ENCODE results near the gene HK1.

The HK1 gene

GRCh38 chr10:69384320-69384719 is 106.0 kb downstream of the HK1 start:
- Histone ChIP-seq H3K36me3 (ENCODE audit: insufficient read depth, low read length) (peaks cover 67% of the 10 kb centered on the region), H3K4me1 (ENCODE audit: control insufficient read depth, insufficient read depth, low read length) (peaks cover 25% of the 10 kb centered on the region)

GRCh38 chr10:69385454-69386350 is 107.4 kb downstream of the HK1 start:
- H3K4me1 ChIP-seq (ENCODE audit: control insufficient read depth, insufficient read depth, low read length) = peaks cover 33% of the 10 kb centered on the region
- peaks cover 67% of the 10 kb centered on the region for H3K36me3 ChIP-seq (ENCODE audit: insufficient read depth, low read length)
- H3K4me3 ChIP-seq (ENCODE audit: low read length) = no peak overlapping the region
- no peaks in the 10 kb centered on the region for H3K9me3 ChIP-seq (replicated peaks; ENCODE audit: low read length)
- H3K9ac ChIP-seq (ENCODE audit: low read depth, low read length) = no peak overlapping the region
- H3K4me2 ChIP-seq (ENCODE audit: low read length) = no peak overlapping the region
- H3K27me3 ChIP-seq (ENCODE audit: control insufficient read depth, insufficient read depth, low read length) = no peaks in the 10 kb centered on the region

More at GRCh38 chr10:69384320-69384719, 106.0 kb downstream of the HK1 start:
- Histone ChIP-seq H3K4me3 (ENCODE audit: low read length) (no peak overlapping the region), H3K9me3 (replicated peaks; ENCODE audit: low read length) (no peaks in the 10 kb centered on the region), H3K9ac (ENCODE audit: low read depth, low read length) (no peak overlapping the region), H3K27me3 (ENCODE audit: control insufficient read depth, insufficient read depth, low read length) (no peaks in the 10 kb centered on the region), H3K4me2 (ENCODE audit: low read length) (no peak overlapping the region)

- H3K4me3 ChIP-seq (ENCODE audit: low read length) = no peak overlapping the region
- no peaks in the 10 kb centered on the region for H3K9me3 ChIP-seq (replicated peaks; ENCODE audit: low read length)
- no peak overlapping the region for H3K9ac ChIP-seq (ENCODE audit: low read depth, low read length)
- no peaks in the 10 kb centered on the region for H3K27me3 ChIP-seq (ENCODE audit: control insufficient read depth, insufficient read depth, low read length)
- peaks cover 79% of the 10 kb centered on the region for H3K36me3 ChIP-seq (ENCODE audit: insufficient read depth, low read length)
- H3K4me2 ChIP-seq (ENCODE audit: low read length) = no peak overlapping the region
- H3K4me1 ChIP-seq (ENCODE audit: control insufficient read depth, insufficient read depth, low read length) = peaks cover 28% of the 10 kb centered on the region
Observed at GRCh38 chr10:69387500-69387899, 109.2 kb downstream of the HK1 start.

DNA sequence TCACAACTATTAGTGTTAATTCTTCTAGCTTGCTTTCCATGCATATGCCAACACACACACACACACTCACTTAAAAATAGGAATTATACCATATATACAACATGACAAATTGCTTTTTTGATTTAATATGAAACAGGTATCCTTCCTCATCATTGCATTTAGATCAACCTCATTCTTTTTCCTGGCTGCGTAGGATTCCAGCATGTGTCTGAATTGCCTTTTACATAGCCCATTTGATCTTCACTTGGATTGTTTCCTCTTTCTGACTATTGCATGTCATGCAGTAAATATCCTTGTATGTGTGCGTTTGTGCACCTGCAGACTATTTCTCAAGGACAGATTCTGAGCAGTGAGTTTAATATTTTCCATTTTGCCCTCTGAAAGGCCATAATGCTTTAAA is 110.2 kb downstream of the HK1 start:
- Histone ChIP-seq H3K36me3 (ENCODE audit: insufficient read depth, low read length) (peaks cover 85% of the 10 kb centered on the region), H3K9me3 (replicated peaks; ENCODE audit: low read length) (no peaks in the 10 kb centered on the region)

GRCh38 chr10:69389827-69390490 is 111.7 kb downstream of the HK1 start:
- Histone ChIP-seq H3K9ac (ENCODE audit: low read depth, low read length) (no peak overlapping the region), H3K9me3 (replicated peaks; ENCODE audit: low read length) (no peaks in the 10 kb centered on the region)

More for the DNA sequence above, 110.2 kb downstream of the HK1 start:
- H3K4me2 ChIP-seq (ENCODE audit: low read length) = no peak overlapping the region
- no peaks in the 10 kb centered on the region for H3K27me3 ChIP-seq (ENCODE audit: control insufficient read depth, insufficient read depth, low read length)
- no peak overlapping the region for H3K9ac ChIP-seq (ENCODE audit: low read depth, low read length)
- no peak overlapping the region for H3K4me3 ChIP-seq (ENCODE audit: low read length)
- peaks cover 20% of the 10 kb centered on the region for H3K4me1 ChIP-seq (ENCODE audit: control insufficient read depth, insufficient read depth, low read length)

DNA sequence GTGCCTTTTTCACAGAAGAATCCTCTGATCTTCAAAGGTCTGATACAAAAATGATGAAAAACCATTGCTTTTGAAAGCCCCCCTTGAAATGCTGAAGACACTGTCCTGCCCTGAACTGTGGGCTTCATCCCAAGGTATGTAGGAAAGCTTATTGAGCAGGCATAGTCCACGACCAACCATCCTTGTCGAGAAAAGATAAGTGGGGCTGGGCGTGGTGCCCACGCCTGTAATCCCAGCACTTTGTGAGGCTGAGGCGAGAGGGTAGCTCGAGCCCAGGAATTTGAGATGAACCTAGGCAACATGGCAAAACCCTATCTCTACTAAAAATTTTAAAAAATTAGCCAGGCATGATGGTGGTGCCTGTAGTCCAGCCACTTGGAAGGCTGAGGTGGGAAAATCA is 112.9 kb downstream of the HK1 start:
- H3K36me3 ChIP-seq (ENCODE audit: insufficient read depth, low read length) = peaks cover 81% of the 10 kb centered on the region

More at GRCh38 chr10:69389827-69390490, 111.7 kb downstream of the HK1 start:
- peaks cover 85% of the 10 kb centered on the region for H3K36me3 ChIP-seq (ENCODE audit: insufficient read depth, low read length)
- no peak overlapping the region for H3K4me2 ChIP-seq (ENCODE audit: low read length)
- no peaks in the 10 kb centered on the region for H3K27me3 ChIP-seq (ENCODE audit: control insufficient read depth, insufficient read depth, low read length)
- H3K4me3 ChIP-seq (ENCODE audit: low read length) = no peak overlapping the region
- peaks cover 17% of the 10 kb centered on the region for H3K4me1 ChIP-seq (ENCODE audit: control insufficient read depth, insufficient read depth, low read length)

GRCh38 chr10:69392481-69393000 is 114.2 kb downstream of the HK1 start:
- H3K4me1 ChIP-seq (ENCODE audit: control insufficient read depth, insufficient read depth, low read length) = peaks cover 17% of the 10 kb centered on the region
- no peak overlapping the region for H3K4me3 ChIP-seq (ENCODE audit: low read length)
- H3K27me3 ChIP-seq (ENCODE audit: control insufficient read depth, insufficient read depth, low read length) = no peaks in the 10 kb centered on the region
- no peak overlapping the region for H3K9ac ChIP-seq (ENCODE audit: low read depth, low read length)
- H3K4me2 ChIP-seq (ENCODE audit: low read length) = no peak overlapping the region
- no peaks in the 10 kb centered on the region for H3K9me3 ChIP-seq (replicated peaks; ENCODE audit: low read length)
- peaks cover 83% of the 10 kb centered on the region for H3K36me3 ChIP-seq (ENCODE audit: insufficient read depth, low read length)

More for the DNA sequence above, 112.9 kb downstream of the HK1 start:
- H3K4me1 ChIP-seq (ENCODE audit: control insufficient read depth, insufficient read depth, low read length) = peaks cover 17% of the 10 kb centered on the region
- no peaks in the 10 kb centered on the region for H3K9me3 ChIP-seq (replicated peaks; ENCODE audit: low read length)
- no peak overlapping the region for H3K9ac ChIP-seq (ENCODE audit: low read depth, low read length)
- no peaks in the 10 kb centered on the region for H3K27me3 ChIP-seq (ENCODE audit: control insufficient read depth, insufficient read depth, low read length)
- H3K4me3 ChIP-seq (ENCODE audit: low read length) = no peak overlapping the region
- no peak overlapping the region for H3K4me2 ChIP-seq (ENCODE audit: low read length)

- no peaks in the 10 kb centered on the region for H3K27me3 ChIP-seq (ENCODE audit: control insufficient read depth, insufficient read depth, low read length)
- no peak overlapping the region for H3K9ac ChIP-seq (ENCODE audit: low read depth, low read length)
- H3K36me3 ChIP-seq (ENCODE audit: insufficient read depth, low read length) = peaks cover 84% of the 10 kb centered on the region
Observed at GRCh38 chr10:69394020-69394419, 115.7 kb downstream of the HK1 start.

GRCh38 chr10:69397972-69398371 is 119.7 kb downstream of the HK1 start:
- no peak overlapping the region for H3K4me2 ChIP-seq (ENCODE audit: low read length)
- no peaks in the 10 kb centered on the region for H3K9me3 ChIP-seq (replicated peaks; ENCODE audit: low read length)
- H3K9ac ChIP-seq (ENCODE audit: low read depth, low read length) = no peak overlapping the region
- peaks cover 68% of the 10 kb centered on the region for H3K36me3 ChIP-seq (ENCODE audit: insufficient read depth, low read length)
- H3K4me3 ChIP-seq (ENCODE audit: low read length) = no peak overlapping the region
- no peaks in the 10 kb centered on the region for H3K27me3 ChIP-seq (ENCODE audit: control insufficient read depth, insufficient read depth, low read length)
- H3K4me1 ChIP-seq (ENCODE audit: control insufficient read depth, insufficient read depth, low read length) = peaks cover 9% of the 10 kb centered on the region

More at GRCh38 chr10:69394020-69394419, 115.7 kb downstream of the HK1 start:
- H3K9me3 ChIP-seq (replicated peaks; ENCODE audit: low read length) = no peaks in the 10 kb centered on the region
- H3K4me2 ChIP-seq (ENCODE audit: low read length) = no peak overlapping the region
- H3K4me3 ChIP-seq (ENCODE audit: low read length) = no peak overlapping the region
- peaks cover 17% of the 10 kb centered on the region for H3K4me1 ChIP-seq (ENCODE audit: control insufficient read depth, insufficient read depth, low read length)

DNA sequence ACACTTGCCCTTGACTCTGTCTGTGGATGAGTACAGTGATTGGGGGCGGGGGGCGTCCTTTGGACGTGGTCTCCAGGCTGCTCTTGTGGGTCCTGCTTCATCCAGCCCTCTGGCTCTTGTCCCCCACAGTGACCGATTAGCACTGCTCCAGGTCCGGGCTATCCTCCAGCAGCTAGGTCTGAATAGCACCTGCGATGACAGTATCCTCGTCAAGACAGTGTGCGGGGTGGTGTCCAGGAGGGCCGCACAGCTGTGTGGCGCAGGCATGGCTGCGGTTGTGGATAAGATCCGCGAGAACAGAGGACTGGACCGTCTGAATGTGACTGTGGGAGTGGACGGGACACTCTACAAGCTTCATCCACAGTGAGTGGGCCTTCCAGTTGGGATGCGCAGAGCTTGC is 120.2 kb downstream of the HK1 start:
- Histone ChIP-seq H3K4me1 (ENCODE audit: control insufficient read depth, insufficient read depth, low read length) (peaks cover 14% of the 10 kb centered on the region), H3K9ac (ENCODE audit: low read depth, low read length) (no peak overlapping the region), H3K36me3 (ENCODE audit: insufficient read depth, low read length) (peaks cover 69% of the 10 kb centered on the region)

GRCh38 chr10:69400936-69401335 is 122.6 kb downstream of the HK1 start:
- peaks cover 56% of the 10 kb centered on the region for H3K36me3 ChIP-seq (ENCODE audit: insufficient read depth, low read length)

More for the DNA sequence above, 120.2 kb downstream of the HK1 start:
- no peak overlapping the region for H3K4me2 ChIP-seq (ENCODE audit: low read length)
- H3K4me3 ChIP-seq (ENCODE audit: low read length) = no peak overlapping the region
- no peaks in the 10 kb centered on the region for H3K27me3 ChIP-seq (ENCODE audit: control insufficient read depth, insufficient read depth, low read length)
- no peaks in the 10 kb centered on the region for H3K9me3 ChIP-seq (replicated peaks; ENCODE audit: low read length)

More at GRCh38 chr10:69400936-69401335, 122.6 kb downstream of the HK1 start:
- Histone ChIP-seq H3K27me3 (ENCODE audit: control insufficient read depth, insufficient read depth, low read length) (no peaks in the 10 kb centered on the region), H3K4me3 (ENCODE audit: low read length) (no peak overlapping the region), H3K9ac (ENCODE audit: low read depth, low read length) (no peak overlapping the region), H3K4me2 (ENCODE audit: low read length) (no peak overlapping the region), H3K4me1 (ENCODE audit: control insufficient read depth, insufficient read depth, low read length) (peaks cover 25% of the 10 kb centered on the region), H3K9me3 (replicated peaks; ENCODE audit: low read length) (no peaks in the 10 kb centered on the region)
